GM12878 (cell line): ENCODE measurements around the gene WNT9B. TPM values are rescaled to one million over a fixed set of nuclear protein-coding genes. Genes with fewer than 3 reads are reported as not detected.

Experiments used
- ATAC-seq: fragments of 200-7000 bp; cut with Tn5 transposase; 3 replicates; pipeline ENCODE4 v1.9.1; 2020; ENCODE audit warnings: mild to moderate bottlenecking, moderate library complexity
- BruUV-seq: library from RNA; stranded (reverse); fragments of 400-500 nt; replicated peaks from 2 replicates; lab custom pipeline; 2021; lab: Mats Ljungman, UMichigan
- CTCF ChIA-PET: fragments of 300-600 bp; sonication (Branson Sonifier 250); formaldehyde crosslinking; extraction: SDS; loops from one replicate; lab custom pipeline; 2021; ENCODE audit warnings: inconsistent platforms; lab: Yijun Ruan, JAX
- POLR2A ChIA-PET: fragments of 350-600 bp; formaldehyde crosslinking; extraction: SDS; loops from one replicate; lab custom pipeline; 2021; ENCODE audit warnings: inconsistent platforms; lab: Charles Lee
- RAD21 ChIA-PET: fragments of 300-600 bp; sonication (Branson Sonifier 250); formaldehyde crosslinking; loops from one replicate; lab custom pipeline; 2023; ENCODE audit warnings: antibody characterized with exemption; ENCODE audit not compliant: unreplicated experiment; lab: Charles Lee
- SMC1A ChIA-PET: fragments of 300-600 bp; sonication (Branson Sonifier 250); formaldehyde crosslinking; loops from one replicate; lab custom pipeline; 2023; ENCODE audit not compliant: unreplicated experiment, uncharacterized antibody; lab: Charles Lee
- DNase-seq: peaks from one replicate; pipeline ENCODE4 v3.0.0-alpha.2; 2011; ENCODE audit warnings: low read depth, low spot score
- FAIRE-seq: peaks from 3 replicates; lab custom pipeline; 2011; peaks lifted over from hg19 to GRCh38; lab: Jason Lieb, UNC
- H2AFZ ChIP-seq: 2 replicates; pipeline ENCODE4 v1.6.0; 2011; ENCODE audit warnings: low read depth, low read length, control low read depth; ENCODE audit not compliant: control insufficient read depth
- H3K27ac ChIP-seq: 2 replicates; pipeline ENCODE4 v1.5.1; 2011; ENCODE audit warnings: control low read depth; ENCODE audit not compliant: control insufficient read depth, insufficient read depth
- H3K27me3 ChIP-seq, 2 experiments: replicated peaks in 1 of 2; 2 replicates each; pipeline versions ENCODE4 v1.6.0 to v1.6.1; 2011; ENCODE audit warnings: low read length in 1 of 2; ENCODE audit not compliant: control insufficient read depth in 2 of 2, insufficient read depth in 2 of 2
- H3K36me3 ChIP-seq, 2 experiments: 2 replicates each; pipeline ENCODE4 v1.5.1; 2011; ENCODE audit warnings: low read length in 1 of 2; ENCODE audit not compliant: control insufficient read depth in 2 of 2, insufficient read depth in 2 of 2
- H3K4me1 ChIP-seq: 2 replicates; pipeline ENCODE4 v1.6.1; 2011; ENCODE audit warnings: mild to moderate bottlenecking, low read length, moderate library complexity, mixed read lengths; ENCODE audit not compliant: control insufficient read depth, insufficient read depth
- H3K4me2 ChIP-seq: 2 replicates; pipeline ENCODE4 v1.6.0; 2011; ENCODE audit warnings: control low read depth; ENCODE audit not compliant: control insufficient read depth, insufficient read depth
- H3K4me3 ChIP-seq: fragments of 200-600 bp; sonication (generic); 2 replicates; pipeline ENCODE4 v1.5.1; 2016
- H3K79me2 ChIP-seq: 2 replicates; pipeline ENCODE4 v1.6.0; 2011; ENCODE audit warnings: low read length; ENCODE audit not compliant: control insufficient read depth, insufficient read depth
- H3K9ac ChIP-seq: 2 replicates; pipeline ENCODE4 v1.8.0; 2011; ENCODE audit warnings: low read length, control low read depth, mixed read lengths; ENCODE audit not compliant: control insufficient read depth, insufficient read depth
- H3K9me3 ChIP-seq: replicated peaks from 3 replicates; pipeline ENCODE4 v1.5.1; 2011; ENCODE audit warnings: mild to moderate bottlenecking, low read length; ENCODE audit not compliant: control insufficient read depth, insufficient read depth
- H4K20me1 ChIP-seq: 2 replicates; pipeline ENCODE4 v1.6.0; 2011; ENCODE audit not compliant: control insufficient read depth, insufficient read depth
- ATF2 ChIP-seq: IDR thresholded peaks from 2 replicates; pipeline ENCODE4 v1.6.1; 2012; ENCODE audit warnings: low read length, inconsistent platforms
- CHD2 ChIP-seq: IDR thresholded peaks from 2 replicates; pipeline ENCODE4 v1.6.1; 2011; ENCODE audit warnings: low read depth, low read length, improper control_type of control experiment, borderline replicate concordance
- CREB1 ChIP-seq: IDR thresholded peaks from 2 replicates; pipeline ENCODE4 v1.6.1; 2012; ENCODE audit warnings: low read depth, mild to moderate bottlenecking, inconsistent platforms
- E2F4 ChIP-seq: IDR thresholded peaks from 2 replicates; pipeline ENCODE4 v1.6.1; 2012; ENCODE audit warnings: low read depth, low read length, improper control_type of control experiment
- EZH2 ChIP-seq: IDR thresholded peaks from 2 replicates; pipeline ENCODE4 v1.6.1; 2012; ENCODE audit warnings: low read depth, mild to moderate bottlenecking, control low read depth, inconsistent platforms, low read length, borderline replicate concordance; ENCODE audit not compliant: control insufficient read depth
- KAT2A ChIP-seq: conservative IDR thresholded peaks from 2 replicates; pipeline ENCODE4 v1.6.1; 2011; ENCODE audit warnings: low read depth, low read length; ENCODE audit not compliant: control insufficient read depth
- NBN ChIP-seq: fragments of 450-650 bp; IDR thresholded peaks from 2 replicates; pipeline ENCODE4 v1.6.1; 2016
- POLR2AphosphoS5 ChIP-seq: IDR thresholded peaks from 2 replicates; pipeline ENCODE4 v1.6.1; 2011; ENCODE audit warnings: mild to moderate bottlenecking, low read length, inconsistent platforms
- POU2F2 ChIP-seq: IDR thresholded peaks from 3 replicates; pipeline ENCODE4 v1.6.1; 2011; ENCODE audit warnings: low read depth, mild to moderate bottlenecking, low read length, borderline replicate concordance
- PRDM15 ChIP-seq: fragments of 450-650 bp; formaldehyde crosslinking; IDR thresholded peaks from 2 replicates; pipeline ENCODE4 v1.4.0; 2020; ENCODE audit warnings: mild to moderate bottlenecking, moderate library complexity
- SMC3 ChIP-seq: IDR thresholded peaks from 2 replicates; pipeline ENCODE4 v1.6.1; 2011; ENCODE audit warnings: low read length, improper control_type of control experiment, borderline replicate concordance
- in situ Hi-C: fragments of 300-500 bp; cut with MboI; formaldehyde crosslinking; loops from 9 replicates; pipeline ENCODE4 v1.14.3; 2018; ENCODE audit warnings: mixed read lengths
- intact Hi-C: fragments of 100-400 bp; cut with micrococcal nuclease; formaldehyde crosslinking; loops from one replicate; pipeline ENCODE4 v1.14.2; 2022; ENCODE audit not compliant: unreplicated experiment
- polyA plus RNA-seq, 11 experiments: library from polyadenylated mRNA; depleted of rRNA in 4 of 11; unstranded in 6 of 11; stranded (reverse) in 5 of 11; fragments of >200 nt; fragmentation: Nextera tagmentation in 4 of 11; fragmentation: Illumina TruSeq in 1 of 11; extraction: Ambion mirVana in 4 of 11; extraction: Trizol in 1 of 11; gene quantifications; 1 replicate in 1 of 11; 2 replicates in 10 of 11; pipeline versions ENCODE4 v1.2.1 to v1.2.3, GENCODE V29; 2011 to 2016; ENCODE audit warnings: inconsistent platforms in 2 of 11, missing spikeins in 2 of 11, low read depth in 1 of 11
- total RNA-seq, 4 experiments: library from RNA; depleted of rRNA in 3 of 4; stranded (reverse); fragments of >200 nt in 3 of 4; fragmentation: Illumina TruSeq in 1 of 4; extraction: Trizol in 1 of 4; gene quantifications; 2 replicates each; pipeline versions ENCODE4 v1.2.1 to v1.2.3, GENCODE V29; 2013 to 2021

WNT9B gene
- total and polyA plus RNA-seq, 10 of the 15 experiments (the other 5 are each of a cell fraction or from before 2014, with no cell fraction given) = not detected

- TF ChIP-seq POU2F2 (no peak), EZH2 (no peak), CREB1 (no peak), KAT2A (no peak)
Measured at GRCh38 chr17:46916623-46917022, 65.2 kb downstream of the WNT9B start (continued).

GRCh38 chr17:46917041-46917440 lies 65.7 kb downstream of the WNT9B start:
- POLR2A ChIA-PET = no interaction called here
- SMC1A ChIA-PET = no interaction called here
- intact Hi-C loops = no loop called here
- no peak overlapping the region for H3K27ac ChIP-seq
- H3K36me3 ChIP-seq = no peaks in the 10 kb centered on the region
- ATAC-seq (no peak), DNase-seq (no peak), FAIRE-seq (no peak)
- CTCF ChIA-PET = no interaction called here
- RAD21 ChIA-PET = no interaction called here
- no peak overlapping the region for H3K9ac ChIP-seq
- H3K27me3 ChIP-seq = no peaks in the 10 kb centered on the region
- no peaks in the 10 kb centered on the region for H3K9me3 ChIP-seq
- TF ChIP-seq SMC3 (no peak), NBN (no peak), POLR2AphosphoS5 (no peak), E2F4 (no peak), ATF2 (no peak), CHD2 (no peak), PRDM15 (CRISPR knock-in tag) (no peak)
- in situ Hi-C loops = no loop called here
- no peaks in the 10 kb centered on the region for H3K79me2 ChIP-seq
- no peak overlapping the region for H3K4me3 ChIP-seq
- no peak overlapping the region for H2AFZ ChIP-seq
- no TSS peak for BruUV-seq
- H3K4me2 ChIP-seq = no peak overlapping the region
- H4K20me1 ChIP-seq = no peaks in the 10 kb centered on the region
- H3K4me1 ChIP-seq = no peaks in the 10 kb centered on the region
